GM12865 (cell line): ENCODE results near the gene XXYLT1.

Experiments used
- DNase-seq: peaks from one replicate; pipeline ENCODE4 v3.0.0; 2010; ENCODE audit warnings: low read depth
- H3K4me3 ChIP-seq: 2 replicates; pipeline ENCODE4 v1.5.1; 2011; ENCODE audit warnings: mild to moderate bottlenecking, low read depth, low read length, control low read depth
- TF ChIP-seq, protein P1 (sequence below): IDR thresholded peaks from 2 replicates; pipeline ENCODE4 v1.5.1; 2011; ENCODE audit warnings: low read length, control low read depth, low read depth, inconsistent platforms; ENCODE audit not compliant: insufficient read depth; ENCODE audit errors: missing control alignments

The XXYLT1 gene

DNA sequence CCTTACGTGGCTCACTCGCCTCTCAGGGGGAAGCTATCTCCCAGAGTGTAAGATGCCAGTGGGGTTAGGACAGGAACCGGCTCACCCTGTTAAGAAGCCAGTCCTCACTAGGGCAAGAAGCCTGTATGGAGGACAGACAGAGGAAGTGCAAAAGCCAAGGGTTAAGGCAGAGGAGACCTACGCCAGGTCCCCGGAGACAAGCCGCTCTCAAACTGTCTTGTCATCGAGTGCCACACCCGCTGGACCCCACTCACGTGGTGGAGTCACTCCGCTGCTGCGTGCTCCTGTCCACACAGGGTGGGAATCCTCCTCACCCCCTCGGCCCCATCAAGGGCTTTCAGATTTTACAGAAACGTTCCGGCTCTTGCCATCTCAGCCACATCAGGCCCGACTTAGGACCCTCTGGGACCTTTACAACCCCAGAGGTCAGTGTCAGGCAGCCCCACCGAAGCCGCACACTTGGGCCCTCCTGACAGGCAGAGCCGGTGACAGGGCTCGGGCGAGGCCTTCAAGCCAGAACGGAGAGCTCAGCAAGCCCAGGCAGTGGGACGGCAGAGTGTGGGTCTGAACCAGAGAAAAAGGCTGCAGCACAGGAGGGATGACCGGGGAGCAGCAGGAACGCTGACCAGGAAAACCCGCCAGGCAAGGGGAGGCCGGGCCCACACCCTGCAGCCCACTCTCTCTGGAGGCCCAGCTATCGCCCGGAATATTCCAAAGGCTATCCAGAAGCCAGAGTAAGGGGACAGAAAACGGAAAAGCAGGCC lies 61.7 kb downstream of the XXYLT1 start:
- no peak overlapping the region for H3K4me3 ChIP-seq
- TF ChIP-seq, protein P1, sequence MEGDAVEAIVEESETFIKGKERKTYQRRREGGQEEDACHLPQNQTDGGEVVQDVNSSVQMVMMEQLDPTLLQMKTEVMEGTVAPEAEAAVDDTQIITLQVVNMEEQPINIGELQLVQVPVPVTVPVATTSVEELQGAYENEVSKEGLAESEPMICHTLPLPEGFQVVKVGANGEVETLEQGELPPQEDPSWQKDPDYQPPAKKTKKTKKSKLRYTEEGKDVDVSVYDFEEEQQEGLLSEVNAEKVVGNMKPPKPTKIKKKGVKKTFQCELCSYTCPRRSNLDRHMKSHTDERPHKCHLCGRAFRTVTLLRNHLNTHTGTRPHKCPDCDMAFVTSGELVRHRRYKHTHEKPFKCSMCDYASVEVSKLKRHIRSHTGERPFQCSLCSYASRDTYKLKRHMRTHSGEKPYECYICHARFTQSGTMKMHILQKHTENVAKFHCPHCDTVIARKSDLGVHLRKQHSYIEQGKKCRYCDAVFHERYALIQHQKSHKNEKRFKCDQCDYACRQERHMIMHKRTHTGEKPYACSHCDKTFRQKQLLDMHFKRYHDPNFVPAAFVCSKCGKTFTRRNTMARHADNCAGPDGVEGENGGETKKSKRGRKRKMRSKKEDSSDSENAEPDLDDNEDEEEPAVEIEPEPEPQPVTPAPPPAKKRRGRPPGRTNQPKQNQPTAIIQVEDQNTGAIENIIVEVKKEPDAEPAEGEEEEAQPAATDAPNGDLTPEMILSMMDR: no peak
- DNase-seq: no peak

DNA sequence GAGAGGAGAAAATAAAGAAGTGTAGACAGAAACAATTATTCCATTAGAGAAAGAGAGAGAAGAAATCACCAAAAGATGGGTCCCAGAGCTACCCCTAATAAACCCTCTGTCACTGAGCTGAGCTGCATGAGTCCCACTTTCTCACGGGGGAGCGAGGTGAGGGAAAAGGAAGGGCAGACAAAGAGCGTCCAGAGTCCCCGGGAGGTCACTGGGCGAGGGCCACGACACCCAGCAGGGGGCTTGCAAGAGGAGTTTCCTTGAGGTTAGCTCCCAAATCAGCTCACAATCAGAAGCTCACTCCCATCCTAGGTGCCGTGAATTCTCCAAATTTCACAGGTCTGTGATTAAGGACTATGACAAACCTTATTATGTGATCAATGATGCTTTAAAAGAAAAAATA lies 62.3 kb downstream of the XXYLT1 start:
- TF ChIP-seq, protein P1: no peak
- DNase-seq: no peak
- no peak overlapping the region for H3K4me3 ChIP-seq

DNA sequence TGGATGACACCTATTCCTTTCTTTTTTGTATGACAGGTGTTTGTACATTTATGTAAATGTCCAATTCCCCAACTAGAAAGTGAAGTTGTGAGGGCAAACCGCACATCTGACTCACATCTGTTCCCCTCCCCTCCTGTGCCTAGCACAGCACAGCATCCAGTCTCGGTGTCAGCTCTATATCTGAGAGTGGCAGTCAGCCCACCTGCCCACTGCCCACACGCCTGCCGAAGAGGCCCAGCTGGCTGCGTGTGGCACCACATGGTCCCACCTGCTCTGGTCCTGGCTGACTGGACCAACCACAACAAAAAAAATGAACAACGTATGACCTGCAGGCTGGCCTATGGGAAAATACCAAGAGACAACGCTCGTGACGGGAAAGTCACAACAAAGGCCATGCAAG lies 62.8 kb downstream of the XXYLT1 start:
- peak; percentile 87 for DNase-seq
- TF ChIP-seq, protein P1: no peak
- H3K4me3 ChIP-seq: no peak overlapping the region

DNA sequence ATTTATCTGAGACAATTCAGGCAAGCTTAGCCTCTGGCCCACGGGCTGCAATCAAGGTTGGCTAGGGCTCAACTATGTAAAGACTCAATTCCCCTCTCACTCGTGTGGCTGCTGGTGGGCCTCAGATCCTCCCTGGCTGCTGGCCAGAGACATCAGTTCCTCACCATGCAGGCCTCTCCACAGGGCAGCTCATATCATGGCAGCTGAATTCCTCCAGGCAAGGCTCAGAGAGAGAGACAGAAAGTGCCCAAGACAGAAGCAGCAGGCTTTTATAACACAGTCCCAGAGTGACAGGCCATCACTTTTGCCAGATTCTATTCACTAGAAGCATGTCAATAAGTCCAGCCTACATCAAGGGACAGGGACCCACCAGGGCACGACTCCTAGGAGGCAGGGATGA lies 63.2 kb downstream of the XXYLT1 start:
- no peak overlapping the region for H3K4me3 ChIP-seq
- TF ChIP-seq, protein P1: no peak
- no peak for DNase-seq

DNA sequence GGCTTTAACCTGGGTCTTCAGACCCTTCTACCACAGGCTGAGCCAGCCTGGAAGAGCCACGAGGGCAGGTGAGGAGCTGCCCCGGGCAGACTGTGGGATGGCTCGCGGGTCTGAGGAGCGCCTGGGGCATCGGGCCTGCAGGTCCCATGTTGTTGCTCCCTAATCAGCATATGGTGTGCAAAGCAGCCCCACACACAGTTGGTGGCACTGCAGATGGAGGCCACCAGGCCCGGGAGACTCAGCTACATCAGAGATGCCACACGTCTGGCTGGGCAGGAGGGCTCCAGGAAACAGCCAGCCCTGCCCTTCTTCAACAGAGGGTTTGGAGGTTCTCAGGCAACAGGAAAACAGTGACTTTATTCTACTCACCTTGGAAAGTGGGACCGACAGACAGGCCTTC lies 63.9 kb downstream of the XXYLT1 start:
- TF ChIP-seq, protein P1: no peak
- H3K4me3 ChIP-seq: no peak overlapping the region
- no peak for DNase-seq

DNA sequence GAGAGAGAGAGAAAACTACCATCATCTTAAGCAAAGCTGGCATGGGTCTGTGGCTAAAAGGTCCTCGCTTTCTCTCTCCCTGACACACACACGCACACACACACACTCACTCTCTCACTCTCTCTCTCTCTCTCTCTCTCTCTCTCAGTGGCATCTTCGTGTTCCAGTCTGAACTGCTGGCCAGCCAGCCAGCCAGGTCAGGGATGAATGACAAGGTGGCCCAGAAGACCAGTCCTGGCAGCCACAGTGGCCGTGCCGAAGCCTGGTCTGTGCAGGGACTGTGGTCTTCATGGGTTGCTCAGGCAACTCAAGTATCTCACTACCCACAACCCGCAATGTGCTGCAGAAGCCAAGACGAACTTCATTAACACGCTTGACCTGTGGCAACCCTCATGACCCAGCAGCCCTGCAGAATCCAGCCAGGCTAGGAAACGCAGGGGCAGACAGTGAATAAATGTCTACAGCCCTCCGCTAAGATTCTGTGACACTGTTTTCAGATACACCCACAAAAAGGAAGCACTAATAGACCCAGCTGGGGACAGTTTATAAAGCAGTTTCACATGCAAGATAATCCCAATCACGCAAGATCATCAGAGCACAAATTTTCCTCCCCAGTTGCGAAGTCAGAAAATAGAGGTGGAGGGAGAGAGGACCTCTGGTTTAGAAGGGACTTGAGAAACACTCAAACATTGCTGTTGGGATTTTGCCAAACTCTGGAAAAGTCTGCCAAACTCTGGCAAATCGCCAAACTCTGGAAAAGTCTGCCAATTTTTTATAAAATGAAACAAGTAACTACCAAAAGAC lies 66.4 kb downstream of the XXYLT1 start:
- H3K4me3 ChIP-seq: no peak overlapping the region
- DNase-seq: no peak
- TF ChIP-seq, protein P1: no peak
